GM12875 (cell line): ENCODE measurements around the gene BNIP1.

Experiments used
- H3K4me3 ChIP-seq: one replicate; pipeline ENCODE4 v1.5.1; 2011; ENCODE audit warnings: low read depth, low read length, control low read depth
- TF ChIP-seq, protein P1 (sequence below): IDR thresholded peaks from 2 replicates; pipeline ENCODE4 v1.5.1; 2011; ENCODE audit warnings: low read depth, mild to moderate bottlenecking, control low read depth, inconsistent platforms, low read length, moderate library complexity, borderline replicate concordance; ENCODE audit not compliant: insufficient read depth

Gene BNIP1

GRCh38 chr5:173144200-173145176, at the start of gene BNIP1:
Gene BNIP1 (plus strand): TSS chr5:173144531. CDS start chr5:173144546, 15 bp downstream.
- TF ChIP-seq, protein P1, sequence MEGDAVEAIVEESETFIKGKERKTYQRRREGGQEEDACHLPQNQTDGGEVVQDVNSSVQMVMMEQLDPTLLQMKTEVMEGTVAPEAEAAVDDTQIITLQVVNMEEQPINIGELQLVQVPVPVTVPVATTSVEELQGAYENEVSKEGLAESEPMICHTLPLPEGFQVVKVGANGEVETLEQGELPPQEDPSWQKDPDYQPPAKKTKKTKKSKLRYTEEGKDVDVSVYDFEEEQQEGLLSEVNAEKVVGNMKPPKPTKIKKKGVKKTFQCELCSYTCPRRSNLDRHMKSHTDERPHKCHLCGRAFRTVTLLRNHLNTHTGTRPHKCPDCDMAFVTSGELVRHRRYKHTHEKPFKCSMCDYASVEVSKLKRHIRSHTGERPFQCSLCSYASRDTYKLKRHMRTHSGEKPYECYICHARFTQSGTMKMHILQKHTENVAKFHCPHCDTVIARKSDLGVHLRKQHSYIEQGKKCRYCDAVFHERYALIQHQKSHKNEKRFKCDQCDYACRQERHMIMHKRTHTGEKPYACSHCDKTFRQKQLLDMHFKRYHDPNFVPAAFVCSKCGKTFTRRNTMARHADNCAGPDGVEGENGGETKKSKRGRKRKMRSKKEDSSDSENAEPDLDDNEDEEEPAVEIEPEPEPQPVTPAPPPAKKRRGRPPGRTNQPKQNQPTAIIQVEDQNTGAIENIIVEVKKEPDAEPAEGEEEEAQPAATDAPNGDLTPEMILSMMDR = peak; percentile 97

GRCh38 chr5:173098787-173099186, 45.5 kb upstream of the BNIP1 start:
- TF ChIP-seq, protein P1 = no peak

More at GRCh38 chr5:173144200-173145176, at the start of gene BNIP1:
- peak within 1 kb of the TSS; percentile 88 for H3K4me3 ChIP-seq

GRCh38 chr5:173099461-173099860, 44.9 kb upstream of the BNIP1 start:
- TF ChIP-seq, protein P1 = no peak
- no peak overlapping the region for H3K4me3 ChIP-seq

More at GRCh38 chr5:173098787-173099186, 45.5 kb upstream of the BNIP1 start:
- no peak overlapping the region for H3K4me3 ChIP-seq

DNA sequence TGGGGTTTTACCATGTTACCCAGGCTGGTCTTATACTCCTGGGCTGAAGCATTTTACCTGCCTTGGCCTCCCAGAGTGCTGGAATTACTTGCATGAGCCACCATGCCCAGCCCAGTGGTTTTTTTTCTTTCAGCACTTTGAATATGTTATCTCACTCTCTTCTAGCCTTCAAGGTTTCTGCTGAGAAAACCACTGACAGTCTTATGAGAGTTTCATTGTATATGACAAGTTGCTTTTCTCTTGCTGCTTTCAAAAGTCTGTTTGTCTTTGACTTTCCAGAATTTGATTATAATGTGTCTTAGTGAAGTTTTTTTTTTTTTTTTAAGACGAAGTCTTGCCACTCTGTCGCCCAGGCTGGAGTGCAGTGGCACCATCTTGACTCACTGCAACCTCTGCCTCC, 43.1 kb upstream of the BNIP1 start:
- TF ChIP-seq, protein P1 = no peak
- H3K4me3 ChIP-seq = no peak overlapping the region

- TF ChIP-seq, protein P1 = no peak
- no peak overlapping the region for H3K4me3 ChIP-seq
These were observed 40.9 kb upstream of the BNIP1 start for GRCh38 chr5:173103411-173103810.

DNA sequence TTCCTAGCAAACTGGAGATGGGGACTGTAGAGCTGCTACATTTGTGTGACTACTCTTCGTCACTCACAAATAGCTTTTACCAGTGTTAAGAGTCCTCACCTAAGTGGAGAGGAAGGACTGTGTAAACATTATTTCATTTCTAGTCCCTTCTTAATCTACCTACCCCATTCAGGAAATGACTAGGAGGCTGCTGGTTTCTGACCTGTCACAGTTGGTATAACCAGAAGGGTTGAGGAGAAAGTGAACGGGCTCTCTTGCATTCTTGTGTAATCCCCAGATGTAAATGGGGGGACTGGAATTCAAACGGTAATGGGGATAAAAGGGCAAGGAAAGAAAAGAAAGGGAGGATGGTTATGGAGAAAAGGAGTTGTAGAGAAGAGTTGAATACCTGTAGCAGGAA, 35.4 kb upstream of the BNIP1 start:
- TF ChIP-seq, protein P1 = no peak
- H3K4me3 ChIP-seq = no peak overlapping the region

GRCh38 chr5:173114536-173114935, 29.8 kb upstream of the BNIP1 start:
- H3K4me3 ChIP-seq = no peak overlapping the region
- TF ChIP-seq, protein P1 = no peak
